Mesodermal cell (in vitro differentiated cells): ENCODE results near the gene OR4D9.

Source experiments
- H3K27ac ChIP-seq: 2 replicates; pipeline ENCODE4 v1.7.0; 2013; ENCODE audit warnings: mild to moderate bottlenecking, low read depth, low read length, moderate library complexity; ENCODE audit not compliant: severe bottlenecking
- H3K36me3 ChIP-seq: 2 replicates; pipeline ENCODE4 v1.7.1; 2013; ENCODE audit warnings: mild to moderate bottlenecking, low read length, moderate library complexity; ENCODE audit not compliant: control insufficient read depth, insufficient read depth
- H3K4me1 ChIP-seq: one replicate; pipeline ENCODE4 v1.7.1; 2013; ENCODE audit warnings: mild to moderate bottlenecking, low read length; ENCODE audit not compliant: insufficient read depth, control insufficient read depth, poor library complexity, severe bottlenecking
- H3K4me3 ChIP-seq: 2 replicates; pipeline ENCODE4 v1.7.0; 2013; ENCODE audit warnings: low read length, control low read depth, mild to moderate bottlenecking; ENCODE audit not compliant: insufficient read depth, poor library complexity, severe bottlenecking; ENCODE audit errors: extremely low read depth
- H3K9me3 ChIP-seq: 2 replicates; pipeline ENCODE4 v1.7.1; 2013; ENCODE audit warnings: mild to moderate bottlenecking, low read length, moderate library complexity; ENCODE audit not compliant: control insufficient read depth
- WGBS, 2 experiments: methylation state at CpG; one replicate each; pipeline ENCODE4 v1.1.5; 2013; ENCODE audit warnings: missing lambda C conversion rate in 2 of 2; ENCODE audit not compliant: insufficient coverage in 2 of 2; 5-methylcytosine and 5-hydroxymethylcytosine counted together

Gene OR4D9

DNA sequence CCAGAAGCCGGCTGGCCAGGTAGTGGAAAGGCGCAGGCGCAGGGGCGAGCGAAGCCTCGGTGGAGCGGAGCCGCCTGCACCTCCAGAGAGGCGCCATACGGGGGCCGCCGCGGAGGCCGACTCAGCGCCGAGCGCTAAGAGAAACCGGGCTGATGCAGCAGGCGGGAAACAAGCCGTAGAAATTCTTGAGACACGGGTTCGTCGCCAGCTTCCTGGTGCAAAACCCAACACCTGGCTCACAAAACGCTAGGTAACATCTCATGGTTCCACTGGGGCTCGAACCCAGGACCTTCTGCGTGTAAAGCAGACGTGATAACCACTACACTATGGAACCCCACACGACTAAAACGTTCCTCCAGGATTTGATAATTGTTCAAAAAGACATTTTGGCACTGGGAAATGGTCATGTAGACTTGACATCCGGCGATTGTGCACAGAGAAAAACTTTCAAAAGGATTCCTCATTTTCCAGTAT lies 39.1 kb downstream of the OR4D9 start:
- Histone ChIP-seq H3K36me3 (no peaks in the 10 kb centered on the region), H3K27ac (peak overlapping the region; percentile 96), H3K4me3 (peak overlapping the region; percentile 60), H3K4me1 (peaks cover 8% of the 10 kb centered on the region), H3K9me3 (no peaks in the 10 kb centered on the region)
- WGBS, 2 experiments: 0% methylated on average over 26 to 31 of the region's 31 CpGs

DNA sequence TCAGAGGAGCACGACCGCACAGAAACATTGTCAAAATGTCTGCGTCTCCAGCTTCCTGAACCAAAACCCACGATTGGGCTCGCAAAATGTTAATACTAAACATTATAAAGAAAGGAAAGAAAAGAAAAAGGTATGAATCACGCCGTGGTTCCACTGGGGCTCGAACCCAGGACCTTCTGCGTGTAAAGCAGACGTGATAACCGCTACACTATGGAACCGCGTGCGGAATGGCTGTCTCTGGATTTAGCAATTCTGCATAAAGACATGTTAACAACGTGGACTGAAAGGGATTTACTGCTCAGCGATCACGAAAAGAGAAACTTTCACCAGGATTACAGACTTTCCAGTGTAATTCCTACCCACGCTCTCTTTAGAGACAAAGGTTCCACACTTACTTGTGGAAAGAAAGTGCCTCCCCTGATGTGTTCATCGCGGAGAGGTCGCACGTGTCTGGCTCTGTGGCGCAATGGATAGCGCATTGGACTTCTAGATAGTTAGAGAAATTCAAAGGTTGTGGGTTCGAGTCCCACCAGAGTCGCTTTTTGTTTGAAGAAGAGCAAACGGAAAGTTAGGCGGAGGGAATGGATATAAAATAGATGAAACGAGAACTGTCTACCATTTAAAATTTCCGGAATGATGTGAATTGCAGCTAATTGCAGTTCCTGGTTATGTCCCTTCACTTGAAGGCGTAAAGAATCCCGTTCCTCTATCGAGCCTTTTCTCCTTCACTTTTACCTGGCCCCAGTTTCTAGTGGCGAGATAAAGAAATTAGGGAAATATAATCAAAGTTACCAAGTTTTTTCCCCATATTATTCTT lies 39.7 kb downstream of the OR4D9 start:
- Histone ChIP-seq H3K9me3 (no peaks in the 10 kb centered on the region), H3K36me3 (no peaks in the 10 kb centered on the region), H3K4me3 (peak overlapping the region; percentile 60), H3K27ac (peak overlapping the region; percentile 96), H3K4me1 (peaks cover 8% of the 10 kb centered on the region)
- WGBS, 2 experiments: 0% methylated on average over 24 to 25 of the region's 34 CpGs

DNA sequence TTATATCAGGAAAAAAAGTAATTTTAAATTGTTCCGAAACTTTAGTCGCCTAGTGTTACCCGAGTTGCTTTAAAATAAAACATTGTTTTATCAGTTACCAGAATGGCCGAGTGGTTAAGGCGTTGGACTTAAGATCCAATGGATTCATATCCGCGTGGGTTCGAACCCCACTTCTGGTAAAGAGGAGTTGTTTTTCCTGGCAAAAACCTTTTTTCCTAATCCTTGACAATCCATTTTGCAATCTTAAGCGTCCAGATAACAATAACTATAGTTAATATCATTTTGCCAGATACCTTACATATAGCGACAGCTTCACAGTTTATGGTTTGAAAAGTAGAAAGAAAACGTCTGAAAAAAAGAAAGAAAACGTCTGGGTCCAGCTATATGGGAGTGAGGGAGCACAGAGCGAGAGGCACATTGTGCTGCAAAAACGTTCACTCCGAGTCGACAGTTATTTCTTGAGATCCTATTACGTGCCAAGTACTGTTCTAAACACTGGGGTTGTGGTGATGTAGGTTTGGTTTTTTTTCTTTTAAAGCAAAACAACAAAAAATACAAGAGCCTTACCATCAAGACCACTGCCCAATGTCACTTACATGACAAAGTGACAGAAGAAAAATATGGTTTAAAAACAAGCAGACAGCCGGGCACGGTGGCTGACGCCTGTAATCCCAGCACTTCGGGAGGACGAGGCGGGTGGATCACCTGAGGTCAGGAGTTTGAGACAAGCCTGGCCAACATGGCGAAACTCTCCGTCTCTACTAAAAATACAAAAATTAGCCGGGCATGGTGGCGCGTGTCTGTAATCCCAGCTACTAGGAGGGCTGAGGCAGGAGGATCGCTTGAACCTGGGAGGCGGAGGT lies 40.6 kb downstream of the OR4D9 start:
- Histone ChIP-seq H3K27ac (peak overlapping the region; percentile 2), H3K36me3 (no peaks in the 10 kb centered on the region), H3K4me1 (peaks cover 8% of the 10 kb centered on the region), H3K4me3 (peak overlapping the region; percentile 60), H3K9me3 (no peaks in the 10 kb centered on the region)
- WGBS, 2 experiments: 5 to 12% methylated on average over 16 to 20 of the region's 30 CpGs

DNA sequence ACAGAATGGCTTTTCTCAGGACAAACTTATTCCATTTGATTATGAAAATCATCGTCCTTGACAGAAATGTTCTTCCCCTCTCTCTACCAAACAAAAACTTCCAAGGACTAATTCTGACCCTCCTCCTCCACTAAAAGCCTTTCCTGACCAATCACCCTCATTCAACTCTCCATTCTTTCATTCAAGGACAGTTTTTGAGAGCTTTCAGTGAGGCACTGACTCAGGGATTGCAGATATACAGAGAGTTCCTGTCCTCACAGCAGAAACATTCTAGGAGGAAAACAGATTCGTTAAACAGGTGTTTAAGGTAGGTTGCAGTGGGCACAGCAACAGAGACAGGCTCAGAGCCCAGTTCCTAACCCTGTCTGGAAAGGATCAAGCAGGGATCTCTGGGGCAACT lies 41.5 kb downstream of the OR4D9 start:
- peaks cover 8% of the 10 kb centered on the region for H3K4me1 ChIP-seq
- no peaks in the 10 kb centered on the region for H3K36me3 ChIP-seq
- WGBS, 2 experiments: 75 to 83% methylated on average over 2 of the region's 2 CpGs
- H3K9me3 ChIP-seq: no peaks in the 10 kb centered on the region
- H3K27ac ChIP-seq: peak overlapping the region; percentile 36
- peak overlapping the region; percentile 60 for H3K4me3 ChIP-seq

GRCh38 chr11:59553323-59553722 lies 42.0 kb downstream of the OR4D9 start:
- no peaks in the 10 kb centered on the region for H3K36me3 ChIP-seq
- no peak overlapping the region for H3K4me3 ChIP-seq
- peaks cover 7% of the 10 kb centered on the region for H3K4me1 ChIP-seq
- no peak overlapping the region for H3K27ac ChIP-seq
- H3K9me3 ChIP-seq: no peaks in the 10 kb centered on the region
- WGBS, 2 experiments: 82 to 97% methylated on average over 15 of the region's 21 CpGs

- H3K27ac ChIP-seq: peak overlapping the region; percentile 83
- peak overlapping the region; percentile 59 for H3K4me3 ChIP-seq
- 7 to 10% methylated on average over 17 of the region's 17 CpGs for WGBS, 2 experiments
- H3K9me3 ChIP-seq: no peaks in the 10 kb centered on the region
- no peaks in the 10 kb centered on the region for H3K4me1 ChIP-seq
- H3K36me3 ChIP-seq: no peaks in the 10 kb centered on the region
Observed at GRCh38 chr11:59555601-59556114, 44.3 kb downstream of the OR4D9 start.

DNA sequence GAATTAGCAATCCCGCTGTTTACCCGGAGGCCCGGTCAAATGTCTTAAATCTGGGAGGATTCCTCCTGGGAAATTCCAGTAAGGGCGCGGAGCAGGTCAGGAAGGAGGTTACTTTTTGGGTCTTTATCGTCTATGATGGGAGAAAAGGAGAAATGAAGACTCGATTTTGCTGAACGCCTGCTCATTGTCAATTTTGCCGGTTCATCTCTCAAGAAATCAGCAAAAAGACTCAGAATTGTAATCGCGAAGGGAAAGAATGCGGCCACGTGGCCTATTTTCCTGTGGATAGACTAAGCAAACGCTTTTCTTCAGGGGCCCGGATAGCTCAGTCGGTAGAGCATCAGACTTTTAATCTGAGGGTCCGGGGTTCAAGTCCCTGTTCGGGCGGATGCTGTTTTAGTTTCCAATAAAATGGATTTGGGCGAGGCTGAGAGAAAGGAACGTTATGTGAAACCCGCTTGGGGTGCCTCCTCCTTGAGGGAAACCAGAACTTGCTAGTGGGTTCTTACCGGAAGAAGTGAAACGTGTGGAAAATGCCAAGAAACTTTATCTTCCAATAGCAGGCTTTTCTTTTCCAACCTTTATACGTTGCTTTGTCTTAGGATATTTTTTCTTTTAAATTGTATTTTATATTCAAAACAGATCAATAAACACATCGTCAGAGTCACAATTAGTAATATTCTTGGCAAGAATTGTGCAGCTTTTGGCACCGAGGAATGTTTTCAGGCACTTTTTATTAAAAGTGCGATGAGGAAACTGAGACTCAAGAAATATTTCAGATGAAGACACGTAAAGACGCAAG lies 45.0 kb downstream of the OR4D9 start:
- H3K4me1 ChIP-seq: no peaks in the 10 kb centered on the region
- peak overlapping the region; percentile 59 for H3K4me3 ChIP-seq
- H3K9me3 ChIP-seq: no peaks in the 10 kb centered on the region
- 5% methylated on average over 23 to 26 of the region's 30 CpGs for WGBS, 2 experiments
- peak overlapping the region; percentile 83 for H3K27ac ChIP-seq
- H3K36me3 ChIP-seq: no peaks in the 10 kb centered on the region

DNA sequence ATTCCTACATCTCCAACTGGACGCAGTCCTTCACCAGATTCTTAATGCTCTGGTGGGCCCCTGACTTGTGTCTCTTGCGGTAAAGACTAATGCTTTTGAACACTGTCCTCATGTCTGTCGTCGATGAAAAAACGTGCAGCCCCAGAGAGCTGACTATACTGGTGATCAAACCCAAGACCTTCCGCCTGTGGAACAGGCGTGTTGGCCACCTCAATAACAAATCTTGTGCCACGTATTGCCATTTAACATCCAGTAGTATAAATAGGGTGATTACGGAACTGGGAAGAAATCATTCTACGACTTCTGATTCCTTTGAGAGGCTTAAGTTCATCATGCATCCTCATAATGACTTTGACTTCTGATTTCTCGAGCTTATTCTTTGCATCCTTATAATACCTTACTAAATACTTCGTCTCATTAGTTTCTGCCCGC lies 45.6 kb downstream of the OR4D9 start:
- H3K4me3 ChIP-seq: peak overlapping the region; percentile 59
- 12 to 18% methylated on average over 6 to 7 of the region's 13 CpGs for WGBS, 2 experiments

DNA sequence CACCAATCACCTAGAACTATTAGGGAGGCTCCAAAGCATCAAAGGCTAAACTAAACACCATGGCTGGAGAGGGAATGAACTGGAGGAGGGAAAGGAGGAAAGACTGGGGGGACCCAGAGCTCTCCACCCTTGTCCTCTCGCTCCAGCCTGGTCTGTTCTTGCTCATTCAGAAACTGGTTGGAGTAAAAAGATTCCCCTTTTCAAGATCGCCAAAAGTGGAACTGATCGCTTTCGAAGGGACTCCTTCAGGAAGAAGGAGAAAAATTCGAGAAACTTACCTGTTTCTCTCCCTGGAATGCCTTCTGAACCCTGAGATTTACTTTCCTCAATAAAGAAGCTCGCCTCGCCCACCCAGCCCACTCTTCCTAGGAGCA lies 46.9 kb downstream of the OR4D9 start:
- no peaks in the 10 kb centered on the region for H3K36me3 ChIP-seq
- no peaks in the 10 kb centered on the region for H3K4me1 ChIP-seq
- WGBS, 2 experiments: 77 to 93% methylated on average over 5 to 7 of the region's 7 CpGs
- H3K4me3 ChIP-seq: no peak overlapping the region
- no peaks in the 10 kb centered on the region for H3K9me3 ChIP-seq
- H3K27ac ChIP-seq: no peak overlapping the region

More for the DNA sequence above, 45.6 kb downstream of the OR4D9 start:
- H3K9me3 ChIP-seq: no peaks in the 10 kb centered on the region
- peak overlapping the region; percentile 77 for H3K27ac ChIP-seq
- H3K4me1 ChIP-seq: no peaks in the 10 kb centered on the region
- no peaks in the 10 kb centered on the region for H3K36me3 ChIP-seq

GRCh38 chr11:59559886-59560285 lies 48.5 kb downstream of the OR4D9 start:
- Histone ChIP-seq H3K36me3 (no peaks in the 10 kb centered on the region), H3K4me1 (no peaks in the 10 kb centered on the region), H3K9me3 (no peaks in the 10 kb centered on the region), H3K27ac (no peak overlapping the region), H3K4me3 (peak overlapping the region; percentile 86)
- 17 to 34% methylated on average over 4 to 5 of the region's 8 CpGs for WGBS, 2 experiments
